GM23338 (cell line): ENCODE measurements around the gene KCTD19. TPM values are rescaled to one million over a fixed set of nuclear protein-coding genes. Genes with fewer than 3 reads are reported as not detected.

Source experiments
- ATAC-seq: fragments of 200-7000 bp; cut with Tn5 transposase; 3 replicates; pipeline ENCODE4 v1.9.1; 2020
- DNase-seq: peaks from one replicate; pipeline ENCODE4 v3.0.0-alpha.2; 2015; ENCODE audit warnings: low spot score
- H2AFZ ChIP-seq: fragments of 200-600 bp; sonication (generic); 2 replicates; pipeline ENCODE4 v1.8.0; 2016; ENCODE audit warnings: antibody characterized with exemption, mild to moderate bottlenecking, moderate library complexity
- H3F3A ChIP-seq: fragments of 200-600 bp; sonication (generic); replicated peaks from 2 replicates; pipeline ENCODE4 v1.8.0; 2017; ENCODE audit warnings: antibody characterized with exemption, mixed run types, low read depth
- H3K27ac ChIP-seq: fragments of 200-600 bp; sonication (generic); 2 replicates; pipeline ENCODE4 v1.6.1; 2016; ENCODE audit warnings: low read depth
- H3K27me3 ChIP-seq: fragments of 200-600 bp; sonication (generic); 2 replicates; pipeline ENCODE4 v1.8.0; 2016; ENCODE audit warnings: mild to moderate bottlenecking, mixed run types, moderate library complexity; ENCODE audit not compliant: insufficient read depth
- H3K36me3 ChIP-seq: fragments of 200-600 bp; sonication (generic); 2 replicates; pipeline ENCODE4 v1.8.0; 2016; ENCODE audit warnings: mild to moderate bottlenecking; ENCODE audit not compliant: insufficient read depth
- H3K4me1 ChIP-seq: fragments of 200-600 bp; sonication (generic); 2 replicates; pipeline ENCODE4 v1.8.0; 2016; ENCODE audit warnings: mild to moderate bottlenecking, moderate library complexity; ENCODE audit not compliant: insufficient read depth
- H3K4me2 ChIP-seq: fragments of 200-600 bp; sonication (generic); 2 replicates; pipeline ENCODE4 v1.7.1; 2017; ENCODE audit warnings: mixed run types
- H3K4me3 ChIP-seq: fragments of 200-600 bp; sonication (generic); 2 replicates; pipeline ENCODE4 v1.6.1; 2016; ENCODE audit warnings: mixed run types
- H3K79me2 ChIP-seq: fragments of 200-600 bp; sonication (generic); replicated peaks from 2 replicates; pipeline ENCODE4 v1.8.0; 2017; ENCODE audit warnings: mild to moderate bottlenecking; ENCODE audit not compliant: insufficient read depth
- H3K9me2 ChIP-seq: fragments of 200-600 bp; sonication (generic); 2 replicates; pipeline ENCODE4 v1.8.0; 2017; ENCODE audit not compliant: insufficient read depth
- H4K20me1 ChIP-seq: fragments of 200-600 bp; sonication (generic); replicated peaks from 2 replicates; pipeline ENCODE4 v1.8.0; 2017; ENCODE audit warnings: mild to moderate bottlenecking; ENCODE audit not compliant: insufficient read depth
- H3K27ac Mint-ChIP-seq: 2 replicates; pipeline ENCODE4 v1.8.0; 2020; ENCODE audit warnings: inconsistent platforms, mild to moderate bottlenecking, moderate library complexity, mixed read lengths
- H3K27me3 Mint-ChIP-seq: 3 replicates; pipeline ENCODE4 v1.8.0; 2022; ENCODE audit warnings: low read depth, mild to moderate bottlenecking, moderate library complexity, mixed read lengths, inconsistent platforms; ENCODE audit not compliant: insufficient read depth, poor library complexity
- H3K36me3 Mint-ChIP-seq: 3 replicates; pipeline ENCODE4 v1.8.0; 2021; ENCODE audit warnings: low read depth, mild to moderate bottlenecking, inconsistent platforms, moderate library complexity, mixed read lengths
- H3K4me1 Mint-ChIP-seq: 3 replicates; pipeline ENCODE4 v1.8.0; 2020; ENCODE audit warnings: mild to moderate bottlenecking, inconsistent platforms, mixed read lengths
- H3K4me3 Mint-ChIP-seq: 3 replicates; pipeline ENCODE4 v1.8.0; 2021; ENCODE audit warnings: moderate library complexity, mild to moderate bottlenecking, inconsistent platforms, mixed read lengths
- H3K9me3 Mint-ChIP-seq: 3 replicates; pipeline ENCODE4 v1.8.0; 2020; ENCODE audit warnings: moderate library complexity, mild to moderate bottlenecking, inconsistent platforms, mixed read lengths
- CREB1 ChIP-seq: fragments of 250-450 bp; sonication (Bioruptor Pico); IDR thresholded peaks from 2 replicates; pipeline ENCODE4 v1.5.0; 2020; ENCODE audit warnings: low read depth, mild to moderate bottlenecking, moderate library complexity
- EZH2 ChIP-seq: fragments of 200-600 bp; sonication (generic); IDR thresholded peaks from one replicate; pipeline ENCODE4 v1.8.0; 2017; ENCODE audit warnings: antibody characterized with exemption, mild to moderate bottlenecking, low read depth; ENCODE audit not compliant: unreplicated experiment
- EZH2phosphoT487 ChIP-seq: fragments of 200-600 bp; sonication (generic); IDR thresholded peaks from one replicate; pipeline ENCODE4 v1.8.1; 2018; ENCODE audit warnings: antibody characterized with exemption; ENCODE audit not compliant: unreplicated experiment
- JUNB ChIP-seq: IDR thresholded peaks from one replicate; pipeline ENCODE4 v1.6.1; 2016; ENCODE audit warnings: antibody characterized with exemption; ENCODE audit not compliant: unreplicated experiment
- NANOG ChIP-seq: IDR thresholded peaks from 2 replicates; pipeline ENCODE4 v1.6.1; 2016; ENCODE audit warnings: antibody characterized with exemption, borderline replicate concordance
- POLR2AphosphoS5 ChIP-seq: IDR thresholded peaks from 2 replicates; pipeline ENCODE4 v1.6.1; 2016; ENCODE audit warnings: antibody characterized with exemption, low read depth
- STAT1 ChIP-seq: IDR thresholded peaks from one replicate; pipeline ENCODE4 v1.6.1; 2016; ENCODE audit warnings: antibody characterized with exemption; ENCODE audit not compliant: unreplicated experiment
- ZNF114 ChIP-seq: fragments of 250-450 bp; sonication (Bioruptor Pico); IDR thresholded peaks from 2 replicates; pipeline ENCODE4 v1.5.0; 2020; ENCODE audit warnings: mild to moderate bottlenecking, moderate library complexity
- ZNF331 ChIP-seq: fragments of 250-450 bp; sonication (Bioruptor Pico); IDR thresholded peaks from 2 replicates; pipeline ENCODE4 v1.5.0; 2020; ENCODE audit warnings: low read depth, mild to moderate bottlenecking, moderate library complexity
- polyA plus RNA-seq: library from polyadenylated mRNA; unstranded; fragments of >200 nt; fragmentation: Nextera tagmentation; extraction: Ambion mirVana; gene quantifications from 2 replicates; pipeline ENCODE4 v1.2.1, GENCODE V29; 2016
- total RNA-seq: library from RNA; depleted of rRNA; stranded (reverse); fragments of >200 nt; shearing (Covaris generic); gene quantifications from 2 replicates; pipeline ENCODE4 v1.2.3, GENCODE V29; 2014
- TF ChIP-seq, protein P1 (sequence below): IDR thresholded peaks from 2 replicates; pipeline ENCODE4 v1.6.1; 2016; ENCODE audit warnings: antibody characterized with exemption
- TF ChIP-seq, protein P2 (sequence below): IDR thresholded peaks from one replicate; pipeline ENCODE4 v1.6.1; 2018; ENCODE audit warnings: antibody characterized with exemption; ENCODE audit not compliant: unreplicated experiment
- TF ChIP-seq, protein P3 (sequence below): fragments of 250-450 bp; sonication (Bioruptor Pico); IDR thresholded peaks from 2 replicates; pipeline ENCODE4 v1.5.0; 2020; ENCODE audit warnings: mild to moderate bottlenecking, moderate library complexity
- TF ChIP-seq, protein P4 (sequence below), 2 experiments: fragments of 200-600 bp in 1 of 2; sonication (generic) in 1 of 2; conservative IDR thresholded peaks; 2 replicates each; pipeline versions ENCODE4 v1.5.1 to v1.6.1; 2016 to 2017; ENCODE audit warnings: antibody characterized with exemption in 2 of 2, low read depth in 2 of 2, mild to moderate bottlenecking in 2 of 2, moderate library complexity in 1 of 2

The KCTD19 gene
- total and polyA plus RNA-seq, 2 experiments from 2014 or later = 0.31 to 0.65 TPM

DNA sequence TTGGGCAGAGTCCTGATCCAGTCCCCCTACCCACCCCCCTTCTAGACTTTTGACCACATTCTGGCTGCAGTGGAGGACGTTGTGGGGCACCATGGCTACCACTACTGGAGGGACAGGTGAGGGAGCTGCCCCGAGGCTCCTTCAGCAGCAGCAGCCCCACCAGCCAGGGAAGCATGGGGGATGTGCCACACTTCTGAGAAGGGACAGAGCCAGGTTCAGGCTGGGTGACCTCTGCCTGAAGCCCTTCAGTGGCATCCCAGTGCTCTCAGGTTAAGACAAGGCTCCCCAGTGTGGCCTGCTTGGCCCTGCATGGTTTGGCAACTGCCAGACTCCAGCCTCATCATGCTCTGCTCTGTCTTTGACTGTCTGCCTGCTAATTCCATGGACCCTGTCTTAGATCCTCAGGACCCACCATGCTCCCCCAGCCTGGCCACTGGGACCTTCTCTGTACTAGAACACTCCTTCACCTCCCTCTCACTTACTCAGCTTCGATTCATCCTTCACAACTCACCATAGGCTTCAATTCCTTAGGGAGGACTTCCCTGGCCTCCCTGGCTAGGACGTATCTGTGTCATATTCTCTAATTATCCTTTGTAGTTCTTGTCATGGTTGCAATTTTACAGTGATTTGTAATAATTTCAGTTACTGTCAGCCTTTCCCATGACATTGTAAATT lies 68.9 kb downstream of the KCTD19 start:
- H3K36me3 Mint-ChIP-seq = peaks cover 5% of the 10 kb centered on the region; the same call in 2 of the 3 replicates
- TF ChIP-seq POLR2AphosphoS5 (no peak), JUNB (no peak), NANOG (no peak), ZNF331 (CRISPR knock-in tag) (no peak), CREB1 (no peak), ZNF114 (no peak), STAT1 (no peak), EZH2 (no peak), EZH2phosphoT487 (no peak)
- TF ChIP-seq, protein P1, sequence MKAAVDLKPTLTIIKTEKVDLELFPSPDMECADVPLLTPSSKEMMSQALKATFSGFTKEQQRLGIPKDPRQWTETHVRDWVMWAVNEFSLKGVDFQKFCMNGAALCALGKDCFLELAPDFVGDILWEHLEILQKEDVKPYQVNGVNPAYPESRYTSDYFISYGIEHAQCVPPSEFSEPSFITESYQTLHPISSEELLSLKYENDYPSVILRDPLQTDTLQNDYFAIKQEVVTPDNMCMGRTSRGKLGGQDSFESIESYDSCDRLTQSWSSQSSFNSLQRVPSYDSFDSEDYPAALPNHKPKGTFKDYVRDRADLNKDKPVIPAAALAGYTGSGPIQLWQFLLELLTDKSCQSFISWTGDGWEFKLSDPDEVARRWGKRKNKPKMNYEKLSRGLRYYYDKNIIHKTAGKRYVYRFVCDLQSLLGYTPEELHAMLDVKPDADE = no peak
- TF ChIP-seq, protein P2, sequence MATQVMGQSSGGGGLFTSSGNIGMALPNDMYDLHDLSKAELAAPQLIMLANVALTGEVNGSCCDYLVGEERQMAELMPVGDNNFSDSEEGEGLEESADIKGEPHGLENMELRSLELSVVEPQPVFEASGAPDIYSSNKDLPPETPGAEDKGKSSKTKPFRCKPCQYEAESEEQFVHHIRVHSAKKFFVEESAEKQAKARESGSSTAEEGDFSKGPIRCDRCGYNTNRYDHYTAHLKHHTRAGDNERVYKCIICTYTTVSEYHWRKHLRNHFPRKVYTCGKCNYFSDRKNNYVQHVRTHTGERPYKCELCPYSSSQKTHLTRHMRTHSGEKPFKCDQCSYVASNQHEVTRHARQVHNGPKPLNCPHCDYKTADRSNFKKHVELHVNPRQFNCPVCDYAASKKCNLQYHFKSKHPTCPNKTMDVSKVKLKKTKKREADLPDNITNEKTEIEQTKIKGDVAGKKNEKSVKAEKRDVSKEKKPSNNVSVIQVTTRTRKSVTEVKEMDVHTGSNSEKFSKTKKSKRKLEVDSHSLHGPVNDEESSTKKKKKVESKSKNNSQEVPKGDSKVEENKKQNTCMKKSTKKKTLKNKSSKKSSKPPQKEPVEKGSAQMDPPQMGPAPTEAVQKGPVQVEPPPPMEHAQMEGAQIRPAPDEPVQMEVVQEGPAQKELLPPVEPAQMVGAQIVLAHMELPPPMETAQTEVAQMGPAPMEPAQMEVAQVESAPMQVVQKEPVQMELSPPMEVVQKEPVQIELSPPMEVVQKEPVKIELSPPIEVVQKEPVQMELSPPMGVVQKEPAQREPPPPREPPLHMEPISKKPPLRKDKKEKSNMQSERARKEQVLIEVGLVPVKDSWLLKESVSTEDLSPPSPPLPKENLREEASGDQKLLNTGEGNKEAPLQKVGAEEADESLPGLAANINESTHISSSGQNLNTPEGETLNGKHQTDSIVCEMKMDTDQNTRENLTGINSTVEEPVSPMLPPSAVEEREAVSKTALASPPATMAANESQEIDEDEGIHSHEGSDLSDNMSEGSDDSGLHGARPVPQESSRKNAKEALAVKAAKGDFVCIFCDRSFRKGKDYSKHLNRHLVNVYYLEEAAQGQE = no peak
- TF ChIP-seq, protein P3, sequence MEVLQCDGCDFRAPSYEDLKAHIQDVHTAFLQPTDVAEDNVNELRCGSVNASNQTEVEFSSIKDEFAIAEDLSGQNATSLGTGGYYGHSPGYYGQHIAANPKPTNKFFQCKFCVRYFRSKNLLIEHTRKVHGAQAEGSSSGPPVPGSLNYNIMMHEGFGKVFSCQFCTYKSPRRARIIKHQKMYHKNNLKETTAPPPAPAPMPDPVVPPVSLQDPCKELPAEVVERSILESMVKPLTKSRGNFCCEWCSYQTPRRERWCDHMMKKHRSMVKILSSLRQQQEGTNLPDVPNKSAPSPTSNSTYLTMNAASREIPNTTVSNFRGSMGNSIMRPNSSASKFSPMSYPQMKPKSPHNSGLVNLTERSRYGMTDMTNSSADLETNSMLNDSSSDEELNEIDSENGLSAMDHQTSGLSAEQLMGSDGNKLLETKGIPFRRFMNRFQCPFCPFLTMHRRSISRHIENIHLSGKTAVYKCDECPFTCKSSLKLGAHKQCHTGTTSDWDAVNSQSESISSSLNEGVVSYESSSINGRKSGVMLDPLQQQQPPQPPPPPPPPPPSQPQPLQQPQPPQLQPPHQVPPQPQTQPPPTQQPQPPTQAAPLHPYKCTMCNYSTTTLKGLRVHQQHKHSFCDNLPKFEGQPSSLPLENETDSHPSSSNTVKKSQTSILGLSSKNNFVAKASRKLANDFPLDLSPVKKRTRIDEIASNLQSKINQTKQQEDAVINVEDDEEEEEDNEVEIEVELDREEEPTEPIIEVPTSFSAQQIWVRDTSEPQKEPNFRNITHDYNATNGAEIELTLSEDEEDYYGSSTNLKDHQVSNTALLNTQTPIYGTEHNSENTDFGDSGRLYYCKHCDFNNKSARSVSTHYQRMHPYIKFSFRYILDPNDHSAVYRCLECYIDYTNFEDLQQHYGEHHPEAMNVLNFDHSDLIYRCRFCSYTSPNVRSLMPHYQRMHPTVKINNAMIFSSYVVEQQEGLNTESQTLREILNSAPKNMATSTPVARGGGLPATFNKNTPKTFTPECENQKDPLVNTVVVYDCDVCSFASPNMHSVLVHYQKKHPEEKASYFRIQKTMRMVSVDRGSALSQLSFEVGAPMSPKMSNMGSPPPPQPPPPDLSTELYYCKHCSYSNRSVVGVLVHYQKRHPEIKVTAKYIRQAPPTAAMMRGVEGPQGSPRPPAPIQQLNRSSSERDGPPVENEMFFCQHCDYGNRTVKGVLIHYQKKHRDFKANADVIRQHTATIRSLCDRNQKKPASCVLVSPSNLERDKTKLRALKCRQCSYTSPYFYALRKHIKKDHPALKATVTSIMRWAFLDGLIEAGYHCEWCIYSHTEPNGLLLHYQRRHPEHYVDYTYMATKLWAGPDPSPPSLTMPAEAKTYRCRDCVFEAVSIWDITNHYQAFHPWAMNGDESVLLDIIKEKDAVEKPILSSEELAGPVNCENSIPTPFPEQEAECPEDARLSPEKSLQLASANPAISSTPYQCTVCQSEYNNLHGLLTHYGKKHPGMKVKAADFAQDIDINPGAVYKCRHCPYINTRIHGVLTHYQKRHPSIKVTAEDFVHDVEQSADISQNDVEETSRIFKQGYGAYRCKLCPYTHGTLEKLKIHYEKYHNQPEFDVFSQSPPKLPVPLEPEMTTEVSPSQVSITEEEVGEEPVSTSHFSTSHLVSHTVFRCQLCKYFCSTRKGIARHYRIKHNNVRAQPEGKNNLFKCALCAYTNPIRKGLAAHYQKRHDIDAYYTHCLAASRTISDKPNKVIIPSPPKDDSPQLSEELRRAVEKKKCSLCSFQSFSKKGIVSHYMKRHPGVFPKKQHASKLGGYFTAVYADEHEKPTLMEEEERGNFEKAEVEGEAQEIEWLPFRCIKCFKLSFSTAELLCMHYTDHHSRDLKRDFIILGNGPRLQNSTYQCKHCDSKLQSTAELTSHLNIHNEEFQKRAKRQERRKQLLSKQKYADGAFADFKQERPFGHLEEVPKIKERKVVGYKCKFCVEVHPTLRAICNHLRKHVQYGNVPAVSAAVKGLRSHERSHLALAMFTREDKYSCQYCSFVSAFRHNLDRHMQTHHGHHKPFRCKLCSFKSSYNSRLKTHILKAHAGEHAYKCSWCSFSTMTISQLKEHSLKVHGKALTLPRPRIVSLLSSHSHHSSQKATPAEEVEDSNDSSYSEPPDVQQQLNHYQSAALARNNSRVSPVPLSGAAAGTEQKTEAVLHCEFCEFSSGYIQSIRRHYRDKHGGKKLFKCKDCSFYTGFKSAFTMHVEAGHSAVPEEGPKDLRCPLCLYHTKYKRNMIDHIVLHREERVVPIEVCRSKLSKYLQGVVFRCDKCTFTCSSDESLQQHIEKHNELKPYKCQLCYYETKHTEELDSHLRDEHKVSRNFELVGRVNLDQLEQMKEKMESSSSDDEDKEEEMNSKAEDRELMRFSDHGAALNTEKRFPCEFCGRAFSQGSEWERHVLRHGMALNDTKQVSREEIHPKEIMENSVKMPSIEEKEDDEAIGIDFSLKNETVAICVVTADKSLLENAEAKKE (CRISPR knock-in tag) = no peak
- TF ChIP-seq, protein P4, sequence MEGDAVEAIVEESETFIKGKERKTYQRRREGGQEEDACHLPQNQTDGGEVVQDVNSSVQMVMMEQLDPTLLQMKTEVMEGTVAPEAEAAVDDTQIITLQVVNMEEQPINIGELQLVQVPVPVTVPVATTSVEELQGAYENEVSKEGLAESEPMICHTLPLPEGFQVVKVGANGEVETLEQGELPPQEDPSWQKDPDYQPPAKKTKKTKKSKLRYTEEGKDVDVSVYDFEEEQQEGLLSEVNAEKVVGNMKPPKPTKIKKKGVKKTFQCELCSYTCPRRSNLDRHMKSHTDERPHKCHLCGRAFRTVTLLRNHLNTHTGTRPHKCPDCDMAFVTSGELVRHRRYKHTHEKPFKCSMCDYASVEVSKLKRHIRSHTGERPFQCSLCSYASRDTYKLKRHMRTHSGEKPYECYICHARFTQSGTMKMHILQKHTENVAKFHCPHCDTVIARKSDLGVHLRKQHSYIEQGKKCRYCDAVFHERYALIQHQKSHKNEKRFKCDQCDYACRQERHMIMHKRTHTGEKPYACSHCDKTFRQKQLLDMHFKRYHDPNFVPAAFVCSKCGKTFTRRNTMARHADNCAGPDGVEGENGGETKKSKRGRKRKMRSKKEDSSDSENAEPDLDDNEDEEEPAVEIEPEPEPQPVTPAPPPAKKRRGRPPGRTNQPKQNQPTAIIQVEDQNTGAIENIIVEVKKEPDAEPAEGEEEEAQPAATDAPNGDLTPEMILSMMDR (conservative IDR thresholded peaks at IDR 0.05; ENCODE audit: low read depth in 2 of 2) = no peak
- H3K9me2 ChIP-seq = no peaks in the 10 kb centered on the region
- H3K4me2 ChIP-seq = no peak overlapping the region
- H3K27ac Mint-ChIP-seq = no peak overlapping the region
- no peaks in the 10 kb centered on the region; the same call in 1 of the 2 replicates for H4K20me1 ChIP-seq
- H3F3A ChIP-seq = no peaks in the 10 kb centered on the region
- ATAC-seq (no peak), DNase-seq (no peak)
- no peak overlapping the region for H3K27ac ChIP-seq
- no peaks in the 10 kb centered on the region for H3K4me1 ChIP-seq
- no peak overlapping the region for H3K4me3 Mint-ChIP-seq
- no peaks in the 10 kb centered on the region for H3K9me3 Mint-ChIP-seq
- peaks cover 11% of the 10 kb centered on the region for H3K27me3 Mint-ChIP-seq
- H2AFZ ChIP-seq = no peak overlapping the region
- H3K27me3 ChIP-seq = no peaks in the 10 kb centered on the region
- no peaks in the 10 kb centered on the region for H3K79me2 ChIP-seq
- peaks cover 4% of the 10 kb centered on the region; the same call in 1 of the 3 replicates for H3K4me1 Mint-ChIP-seq
- no peaks in the 10 kb centered on the region for H3K36me3 ChIP-seq
- H3K4me3 ChIP-seq = no peak overlapping the region
